Right ventricle myocardium superior (tissue), 1 donor: Measurements from ENCODE around the gene LYVE1. TPM values are rescaled to one million over a fixed set of nuclear protein-coding genes. Genes with fewer than 3 reads are reported as not detected.

ENCODE experiments used
- ATAC-seq: fragments of 200-7000 bp; cut with Tn5 transposase; one replicate; pipeline ENCODE4 v1.9.1; 2020; ENCODE audit warnings: mild to moderate bottlenecking; ENCODE audit not compliant: poor library complexity
- DNase-seq: peaks from one replicate; pipeline ENCODE4 v3.0.0-alpha.2; 2020
- intact Hi-C: fragments of 100-400 bp; cut with DNase I; formaldehyde crosslinking; loops from one replicate; pipeline ENCODE4 v1.11.2; 2022
- total RNA-seq: library from RNA; stranded (reverse); fragmentation: NEBNext Ultra II Directional; extraction: Animal tissue kit (Norgen Biotek cat#: 25700); gene quantifications from one replicate; pipeline ENCODE4 v1.2.1, GENCODE V29; 2021
- donor health status: DM: no; HTN: yes; CAD: no; lungs with severe emphysema.

LYVE1 gene
- total RNA-seq, 1 donor from 2014 or later: 77.2 TPM

- intact Hi-C loops: no loop called here
- DNase-seq (no peak), ATAC-seq (no peak)
Measured at GRCh38 chr11:10565493-10565892, 3.0 kb downstream of the LYVE1 start.

DNA sequence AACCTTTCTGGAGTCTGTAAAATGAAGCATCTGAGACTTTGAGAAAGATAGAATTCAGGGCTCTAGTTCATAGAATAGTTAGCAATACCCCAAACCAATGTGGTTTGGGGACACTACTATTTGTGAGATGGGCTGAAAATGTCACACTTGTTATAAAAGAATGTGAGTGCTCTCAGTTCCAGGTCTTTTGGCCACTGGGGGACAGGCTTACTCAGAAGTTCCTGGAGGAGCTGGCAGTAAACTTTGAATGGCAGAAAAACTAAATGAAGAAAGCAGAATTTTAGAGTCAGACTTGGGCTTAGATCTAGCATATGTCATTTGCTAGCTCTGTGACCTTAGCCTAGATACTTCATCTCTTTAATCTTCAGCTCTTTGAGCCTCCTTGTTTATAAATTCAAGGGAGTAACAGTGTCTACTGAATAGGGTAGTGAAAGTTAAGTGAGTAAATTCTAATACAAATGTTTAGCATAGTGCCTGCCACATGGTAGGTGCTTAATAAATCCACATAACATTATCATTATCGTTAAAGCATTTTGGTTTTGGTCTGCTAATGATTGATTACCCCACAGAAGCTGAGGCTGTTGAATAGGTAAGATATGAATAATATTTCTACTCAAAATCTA, 3.7 kb downstream of the LYVE1 start:
- intact Hi-C loops: no loop called here
- ATAC-seq (no peak), DNase-seq (no peak)

- ATAC-seq (no peak), DNase-seq (no peak)
- intact Hi-C loops: no loop called here
Measured at GRCh38 chr11:10564030-10564429, 4.4 kb downstream of the LYVE1 start.

GRCh38 chr11:10561947-10562346, 6.5 kb downstream of the LYVE1 start:
- DNase-seq: no peak
- ATAC-seq: no peak
- intact Hi-C loops: no loop called here

DNA sequence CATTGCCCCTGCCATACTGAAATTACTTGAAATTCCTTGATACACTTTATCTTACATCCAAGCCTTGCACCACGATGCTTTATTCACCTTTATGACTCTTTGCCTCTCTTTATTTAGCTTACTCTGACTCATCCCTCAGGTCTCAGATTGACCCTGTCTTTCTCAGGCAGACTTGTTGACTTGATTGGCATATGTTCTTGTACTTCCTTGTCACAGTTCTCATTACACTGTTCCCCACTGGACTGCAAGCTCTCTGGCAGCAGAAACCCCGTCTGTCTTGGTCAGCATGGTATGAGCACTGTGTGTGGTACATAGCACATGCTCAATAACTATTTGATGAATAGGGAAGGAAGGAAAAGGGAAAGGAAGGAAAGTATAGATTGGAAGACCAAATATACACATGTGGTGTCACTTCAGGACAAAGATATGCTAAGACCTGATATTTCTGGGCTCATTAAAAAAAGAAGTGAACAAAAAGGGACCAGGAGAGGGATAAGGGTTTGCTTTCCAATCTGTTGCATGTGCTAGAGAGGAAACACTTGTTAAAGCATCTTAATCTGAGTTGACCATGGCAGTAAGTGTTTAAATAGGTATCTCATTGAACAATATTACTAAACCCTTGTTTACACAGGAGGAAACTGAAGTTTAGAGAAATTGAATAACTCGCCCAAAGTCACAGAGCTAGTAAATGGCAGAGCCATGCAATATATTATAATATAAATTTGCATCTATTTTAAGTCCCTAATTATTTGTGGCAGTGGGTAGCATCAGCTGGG, 7.2 kb downstream of the LYVE1 start:
- no peak for DNase-seq
- ATAC-seq: no peak
- intact Hi-C loops: no loop called here

DNA sequence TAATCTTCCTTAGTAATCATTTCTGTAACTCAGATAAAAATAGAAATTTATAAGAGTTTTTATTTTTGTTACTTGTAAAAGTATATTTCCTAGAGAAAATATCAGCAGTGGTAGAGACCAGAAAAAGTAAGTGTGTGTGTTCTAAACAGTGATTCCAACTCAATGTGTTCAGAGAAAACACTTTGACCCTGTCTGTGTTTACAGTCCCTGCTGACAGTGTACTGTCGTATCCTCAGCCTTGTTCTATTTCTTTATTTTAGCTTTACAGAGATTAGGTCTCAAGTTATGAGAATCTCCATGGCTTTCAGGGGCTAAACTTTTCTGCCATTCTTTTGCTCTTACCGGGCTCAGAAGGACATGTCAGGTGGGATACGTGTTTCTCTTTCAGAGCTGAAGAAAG, 10.2 kb downstream of the LYVE1 start:
- DNase-seq (no peak), ATAC-seq (no peak)
- intact Hi-C loops: no loop called here

- ATAC-seq (no peak), DNase-seq (no peak)
- intact Hi-C loops: no loop called here
Measured at GRCh38 chr11:10556590-10556989, 11.9 kb downstream of the LYVE1 start.

- ATAC-seq: no peak
- DNase-seq: no peak
- intact Hi-C loops: no loop called here
Measured at GRCh38 chr11:10551845-10552352, 16.6 kb downstream of the LYVE1 start.

DNA sequence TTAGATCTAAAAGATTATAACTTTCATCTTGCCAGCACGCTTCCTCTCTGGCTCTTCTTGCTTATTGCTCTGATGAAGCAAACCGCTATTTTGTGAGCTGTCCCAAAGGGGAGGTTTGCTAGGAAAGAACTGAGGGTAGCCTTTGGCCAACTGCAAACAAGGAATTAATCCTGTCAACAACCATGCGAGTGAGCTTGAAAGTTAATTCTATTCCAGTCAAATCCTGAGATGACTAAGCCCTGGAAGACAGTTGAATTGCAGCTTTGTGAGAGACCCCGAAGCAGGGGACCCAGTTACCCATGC, 17.2 kb downstream of the LYVE1 start:
- intact Hi-C loops: no loop called here
- DNase-seq (no peak), ATAC-seq (no peak)

DNA sequence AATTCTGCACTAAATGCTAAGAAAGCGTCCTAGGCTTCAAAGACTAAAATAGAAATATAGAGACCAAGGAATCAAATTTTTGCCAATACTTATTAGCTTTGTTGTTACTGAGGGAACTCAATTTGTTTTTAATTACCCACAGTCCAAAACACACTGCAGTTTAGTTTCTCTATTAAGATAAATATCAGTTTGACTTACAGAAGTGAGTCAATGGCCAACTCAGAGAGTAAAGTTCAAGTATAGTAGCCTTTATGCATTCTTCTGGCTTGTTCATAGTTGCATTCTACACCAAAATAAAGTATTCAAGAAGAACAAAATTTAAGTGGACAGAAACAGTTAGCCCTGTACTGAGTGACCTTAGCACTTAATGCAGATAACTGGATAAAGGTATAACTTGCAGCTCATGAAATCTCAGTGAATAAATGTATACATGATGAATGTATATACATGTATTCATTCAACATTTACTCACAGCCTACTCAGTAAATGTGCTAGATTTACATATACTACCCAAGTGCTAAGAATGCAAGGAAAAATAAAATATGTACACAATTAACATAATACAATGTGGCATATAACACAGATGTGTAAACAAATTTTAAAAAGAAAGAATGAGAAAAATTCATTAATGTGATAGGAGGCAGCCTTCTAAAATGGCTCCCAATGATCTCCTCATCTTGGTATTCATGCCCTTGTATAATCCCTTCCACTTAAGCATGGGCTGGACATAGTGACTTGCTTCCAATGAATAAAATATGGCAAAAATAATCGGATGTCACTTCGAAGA, 17.8 kb downstream of the LYVE1 start:
- DNase-seq (no peak), ATAC-seq (no peak)
- intact Hi-C loops: no loop called here

DNA sequence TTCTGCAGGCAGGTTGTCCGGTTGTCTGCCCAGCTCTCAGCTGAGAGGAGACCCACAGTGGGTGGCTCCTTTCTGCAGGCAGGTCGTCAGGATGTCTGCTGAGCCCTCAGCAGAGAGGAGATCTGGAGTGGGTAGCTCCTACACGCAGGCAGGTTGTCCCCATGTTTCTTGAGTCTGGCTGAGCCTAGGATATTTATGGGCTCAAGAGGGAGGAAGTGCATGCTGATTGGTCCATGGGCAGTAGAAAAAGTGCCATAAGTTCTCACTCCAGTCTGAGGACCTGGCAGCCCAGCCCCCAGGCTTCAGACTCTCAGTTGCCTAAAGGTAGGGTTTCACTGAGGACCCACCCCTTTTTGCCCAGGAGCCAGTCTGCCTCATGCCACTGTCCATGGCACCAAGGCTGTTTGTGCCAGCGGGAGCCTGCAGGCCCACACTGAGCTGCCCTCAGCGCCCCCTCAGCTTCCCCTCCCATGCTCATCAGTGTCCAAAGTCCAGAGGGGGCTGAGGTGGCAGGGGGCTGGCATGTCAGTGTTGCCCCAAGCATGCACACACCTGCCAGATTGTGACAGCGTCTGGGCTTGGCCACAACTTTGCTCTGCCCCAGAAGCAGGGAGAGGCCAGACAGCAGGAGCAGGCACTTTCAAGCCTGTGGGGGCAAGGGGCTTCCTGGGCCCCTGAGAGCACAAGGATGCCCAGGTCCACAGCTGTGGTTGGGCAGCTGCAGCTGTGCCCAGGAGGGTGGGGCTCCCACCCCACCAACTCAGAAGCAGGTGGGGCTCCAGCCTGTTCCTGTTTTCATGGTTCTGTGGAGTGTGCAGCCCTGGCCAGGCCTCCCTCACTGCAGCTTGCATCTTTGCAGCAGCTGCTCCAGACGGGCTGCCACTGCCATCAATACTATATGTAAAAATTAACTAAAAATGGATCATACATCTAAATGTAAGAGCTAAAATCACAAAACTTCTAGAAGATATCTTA, 23.7 kb downstream of the LYVE1 start:
- DNase-seq: peak; percentile 41
- ATAC-seq: no peak
- intact Hi-C loops: loop anchor here (10.0 kb wide), 1 partner anchor 190 kb away; no protein-coding TSS in a partner anchor

DNA sequence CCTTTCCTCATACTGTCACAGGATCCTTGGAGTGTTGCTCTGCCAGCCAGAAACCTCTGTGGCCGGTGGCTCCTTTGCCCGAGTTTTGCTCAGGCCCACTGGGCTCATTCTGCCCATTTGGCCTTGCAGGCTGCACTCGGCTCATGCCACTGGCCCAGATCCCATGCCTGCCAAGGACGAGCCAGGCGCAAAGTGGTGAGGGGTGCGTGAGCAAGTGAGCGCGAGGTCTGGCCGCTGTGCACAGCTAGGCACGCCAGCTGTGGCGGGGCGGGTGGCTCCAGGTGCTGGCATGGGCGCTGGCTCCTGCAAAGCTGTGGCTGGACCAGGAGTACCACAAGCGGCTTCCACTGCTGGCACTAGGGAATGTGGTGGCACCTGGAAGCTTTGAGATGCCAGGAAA, 24.7 kb downstream of the LYVE1 start:
- ATAC-seq (no peak), DNase-seq (no peak)
- intact Hi-C loops: loop anchor here (10.0 kb wide), 1 partner anchor 191 kb away; no protein-coding TSS in a partner anchor

- DNase-seq: no peak
- no peak for ATAC-seq
- intact Hi-C loops: loop anchor here (10.0 kb wide), 1 partner anchor 192 kb away; no protein-coding TSS in a partner anchor
Measured at GRCh38 chr11:10542776-10543175, 25.7 kb downstream of the LYVE1 start.

GRCh38 chr11:10541561-10541930, 26.9 kb downstream of the LYVE1 start:
- intact Hi-C loops: loop anchor here (10.0 kb wide), 1 partner anchor 193 kb away; no protein-coding TSS in a partner anchor
- ATAC-seq (no peak), DNase-seq (no peak)

- intact Hi-C loops: loop anchor here (10.0 kb wide), 1 partner anchor 194 kb away; no protein-coding TSS in a partner anchor
- ATAC-seq: peak; percentile 100
- peak; percentile 98 for DNase-seq
Measured at GRCh38 chr11:10540915-10541560, 27.4 kb downstream of the LYVE1 start, which contains the start of gene RNF141. Gene RNF141 (minus strand): TSS chr11:10541187. CDS start chr11:10534158, 7,029 bp downstream.

DNA sequence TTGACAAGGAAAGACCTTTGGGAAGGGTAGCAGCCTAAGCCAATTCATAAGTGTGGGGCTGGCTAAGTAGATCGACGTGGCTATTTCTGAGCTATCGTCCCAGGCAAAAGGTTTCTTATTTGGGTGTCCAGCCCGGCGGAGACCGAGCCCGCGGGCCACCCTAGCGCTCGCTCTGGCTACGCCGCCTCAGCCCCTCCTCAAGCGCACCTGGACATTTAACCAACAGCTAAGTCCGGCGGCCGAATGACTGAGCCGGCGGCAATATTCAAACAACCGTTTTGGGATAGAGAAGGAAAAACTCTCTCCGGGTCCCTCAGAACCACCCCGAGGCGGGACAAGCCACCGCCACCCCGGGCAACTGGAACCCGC, 27.9 kb downstream of the LYVE1 start:
- DNase-seq: no peak

DNA sequence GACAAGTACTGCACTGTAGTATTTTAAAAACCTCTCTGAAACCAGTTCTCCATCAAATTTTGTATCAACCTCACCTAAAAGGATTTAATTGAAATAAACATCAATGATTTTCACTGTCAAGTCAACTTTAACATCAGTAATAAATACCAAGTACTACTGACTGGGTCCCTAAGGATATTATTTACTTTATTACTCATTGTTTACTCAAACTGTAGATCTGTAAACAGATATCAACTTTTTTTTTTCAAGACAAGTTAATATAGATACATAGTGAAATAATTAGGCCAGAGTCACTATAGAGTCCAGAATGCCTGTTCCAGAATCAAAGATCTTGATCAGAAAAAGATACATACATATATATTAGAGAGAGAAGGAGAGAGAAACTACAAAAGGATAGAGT, 29.1 kb downstream of the LYVE1 start:
- DNase-seq (no peak), ATAC-seq (no peak)
- intact Hi-C loops: no loop called here

More for the DNA sequence above, 27.9 kb downstream of the LYVE1 start:
- ATAC-seq: peak; percentile 69
- intact Hi-C loops: loop anchor here (10.0 kb wide), 1 partner anchor 194 kb away; no protein-coding TSS in a partner anchor

- no peak for DNase-seq
- no peak for ATAC-seq
- intact Hi-C loops: no loop called here
Measured at GRCh38 chr11:10538924-10539323, 29.5 kb downstream of the LYVE1 start.
